Activated CD8-positive, alpha-beta T cell treated with anti-CD3 and anti-CD28 coated beads for 36 hours (primary cell): ENCODE data around the gene TMEM132A. TPM values are rescaled to one million over a fixed set of nuclear protein-coding genes. Genes with fewer than 3 reads are reported as not detected.
A peak's percentile ranks its signal among the peaks of the same experiment; 100 is the strongest.

Experiments
- ATAC-seq: fragments of 200-7000 bp; cut with Tn5 transposase; one replicate; pipeline ENCODE4 v1.10.0; 2021; ENCODE audit warnings: mild to moderate bottlenecking, moderate library complexity
- CTCF ChIA-PET: fragments of 350-600 bp; sonication (Branson Sonifier 250); formaldehyde crosslinking; loops from one replicate; lab custom pipeline; 2021; ENCODE audit warnings: antibody characterized with exemption; lab: Charles Lee
- POLR2A ChIA-PET: fragments of 350-600 bp; sonication (Branson Sonifier 250); formaldehyde crosslinking; loops from one replicate; lab custom pipeline; 2021; ENCODE audit warnings: antibody characterized with exemption; lab: Charles Lee
- DNase-seq: peaks from one replicate; pipeline ENCODE4 v3.0.0-alpha.2; 2020
- H3K27ac Mint-ChIP-seq: one replicate; pipeline ENCODE4 v1.8.0; 2021; ENCODE audit warnings: mild to moderate bottlenecking, mixed read lengths
- H3K27me3 Mint-ChIP-seq: one replicate; pipeline ENCODE4 v1.8.0; 2021; ENCODE audit warnings: mixed read lengths
- H3K36me3 Mint-ChIP-seq: one replicate; pipeline ENCODE4 v1.8.0; 2021; ENCODE audit warnings: low read depth, mixed read lengths
- H3K4me1 Mint-ChIP-seq: one replicate; pipeline ENCODE4 v1.8.0; 2021; ENCODE audit warnings: low read depth, mixed read lengths
- H3K4me3 Mint-ChIP-seq: one replicate; pipeline ENCODE4 v1.8.0; 2021; ENCODE audit warnings: mild to moderate bottlenecking, moderate library complexity, mixed read lengths
- H3K9me3 Mint-ChIP-seq: one replicate; pipeline ENCODE4 v1.8.0; 2021; ENCODE audit warnings: mixed read lengths
- CTCF ChIP-seq: fragments of 200-600 bp; IDR thresholded peaks from one replicate; pipeline ENCODE4 v1.8.0; 2022; ENCODE audit warnings: antibody characterized with exemption, mild to moderate bottlenecking
- intact Hi-C: fragments of 100-400 bp; cut with micrococcal nuclease; formaldehyde crosslinking; loops from one replicate; pipeline ENCODE4 v1.10.0; 2022
- total RNA-seq, 2 experiments: library from RNA; stranded (reverse); gene quantifications; one replicate each; pipeline ENCODE4 v1.2.3, GENCODE V29; 2021

Gene TMEM132A
- total RNA-seq, 2 experiments from 2014 or later, result 1.1 to 1.3 TPM

GRCh38 chr11:60981515-60981914 is 57.3 kb downstream of the TMEM132A start:
- peak overlapping the region; percentile 64 for H3K4me3 Mint-ChIP-seq
- peaks cover 72% of the 10 kb centered on the region for H3K36me3 Mint-ChIP-seq
- no peak for DNase-seq
- H3K27ac Mint-ChIP-seq, result peak overlapping the region; percentile 98
- no peaks in the 10 kb centered on the region for H3K27me3 Mint-ChIP-seq
- no peak for ATAC-seq
- intact Hi-C loops, result no loop called here
- ChIA-PET CTCF (interaction anchor here (0.9 to 3.2 kb wide), 4 partner anchors 10 to 25 kb away, joined by 3 to 14 read pairs (median 6); partner anchors contain the start of gene CD6), POLR2A (interaction anchor here (0.8 to 1.7 kb wide), 5 partner anchors 11 to 100 kb away, joined by 3 to 7 read pairs (median 4); no protein-coding TSS in a partner anchor)
- TF ChIP-seq CTCF, result no peak
- H3K4me1 Mint-ChIP-seq, result peaks cover 93% of the 10 kb centered on the region
- H3K9me3 Mint-ChIP-seq, result no peaks in the 10 kb centered on the region

- POLR2A ChIA-PET, result interaction anchor here (0.6 to 1.7 kb wide), 9 partner anchors 8 to 157 kb away, joined by 3 to 7 read pairs (median 3); no protein-coding TSS in a partner anchor
- no peak for TF ChIP-seq CTCF
- H3K4me1 Mint-ChIP-seq, result peaks cover 95% of the 10 kb centered on the region
- H3K9me3 Mint-ChIP-seq, result no peaks in the 10 kb centered on the region
- CTCF ChIA-PET, result interaction anchor here (0.8 to 3.2 kb wide), 6 partner anchors 9 to 148 kb away, joined by 3 to 14 read pairs (median 4); partner anchors contain the start of gene CD6
- peak overlapping the region; percentile 64 for H3K4me3 Mint-ChIP-seq
- peak overlapping the region; percentile 98 for H3K27ac Mint-ChIP-seq
- peak; percentile 2 for ATAC-seq
- H3K27me3 Mint-ChIP-seq, result no peaks in the 10 kb centered on the region
- peak; percentile 70 for DNase-seq
- intact Hi-C loops, result no loop called here
- H3K36me3 Mint-ChIP-seq, result peaks cover 70% of the 10 kb centered on the region
Observed at GRCh38 chr11:60982184-60982583, 57.9 kb downstream of the TMEM132A start.

GRCh38 chr11:60984149-60984548 is 59.9 kb downstream of the TMEM132A start:
- TF ChIP-seq CTCF, result no peak
- ATAC-seq (no peak), DNase-seq (no peak)
- H3K9me3 Mint-ChIP-seq, result no peaks in the 10 kb centered on the region
- H3K27ac Mint-ChIP-seq, result peak overlapping the region; percentile 98
- ChIA-PET POLR2A (interaction anchor here (0.7 to 5.1 kb wide), 4 partner anchors 10 to 106 kb away, joined by 3 to 23 read pairs (median 6); no protein-coding TSS in a partner anchor), CTCF (interaction anchor here (0.7 to 0.9 kb wide), 2 partner anchors 176 to 401 kb away, joined by 3 read pairs; no protein-coding TSS in a partner anchor)
- no peaks in the 10 kb centered on the region for H3K27me3 Mint-ChIP-seq
- H3K4me3 Mint-ChIP-seq, result peak overlapping the region; percentile 64
- H3K36me3 Mint-ChIP-seq, result peaks cover 71% of the 10 kb centered on the region
- peaks cover 95% of the 10 kb centered on the region for H3K4me1 Mint-ChIP-seq
- intact Hi-C loops, result no loop called here

GRCh38 chr11:60984636-60985035 is 60.4 kb downstream of the TMEM132A start:
- H3K27me3 Mint-ChIP-seq, result no peaks in the 10 kb centered on the region
- peaks cover 97% of the 10 kb centered on the region for H3K4me1 Mint-ChIP-seq
- H3K9me3 Mint-ChIP-seq, result no peaks in the 10 kb centered on the region
- H3K36me3 Mint-ChIP-seq, result peaks cover 75% of the 10 kb centered on the region
- intact Hi-C loops, result loop anchor here (5.0 kb wide), 2 partner anchors 38 to 128 kb away; no protein-coding TSS in a partner anchor
- peak overlapping the region; percentile 98 for H3K27ac Mint-ChIP-seq
- ATAC-seq, result no peak
- ChIA-PET POLR2A (interaction anchor here (0.7 to 5.1 kb wide), 4 partner anchors 9 to 105 kb away, joined by 3 to 23 read pairs (median 6); no protein-coding TSS in a partner anchor), CTCF (interaction anchor here (0.7 to 0.9 kb wide), 2 partner anchors 176 to 401 kb away, joined by 3 read pairs; no protein-coding TSS in a partner anchor)
- H3K4me3 Mint-ChIP-seq, result peak overlapping the region; percentile 64
- TF ChIP-seq CTCF, result no peak
- no peak for DNase-seq

- peak overlapping the region; percentile 64 for H3K4me3 Mint-ChIP-seq
- DNase-seq, result no peak
- intact Hi-C loops, result loop anchor here (5.0 kb wide), 2 partner anchors 37 to 127 kb away; no protein-coding TSS in a partner anchor
- no peak for ATAC-seq
- POLR2A ChIA-PET, result interaction anchor here (1.0 to 5.1 kb wide), 12 partner anchors 9 to 134 kb away, joined by 3 to 23 read pairs (median 7); partner anchors contain the start of gene CD5
- no peak for TF ChIP-seq CTCF
- H3K9me3 Mint-ChIP-seq, result no peaks in the 10 kb centered on the region
- no peaks in the 10 kb centered on the region for H3K27me3 Mint-ChIP-seq
- CTCF ChIA-PET, result interaction anchor here (1.0 to 1.8 kb wide), 4 partner anchors 10 to 158 kb away, joined by 3 to 4 read pairs (median 3); partner anchors contain the start of gene CD5
- H3K36me3 Mint-ChIP-seq, result peaks cover 73% of the 10 kb centered on the region
- peaks cover 95% of the 10 kb centered on the region for H3K4me1 Mint-ChIP-seq
- peak overlapping the region; percentile 98 for H3K27ac Mint-ChIP-seq
Observed at GRCh38 chr11:60985501-60985900, 61.2 kb downstream of the TMEM132A start.
